Stimulated activated memory B cell treated with anti-CD40 and anti-IgM and Interleukin-4, amounts not matched to agents 10 μg/mL and 1 μg/mL and 100 μg/mL, for 72 hours (primary cell): Measurements from ENCODE around the gene GNB3.
"Not testable (repeated sequence)": the region's sequence is repeated elsewhere in the genome, so short reads cannot be mapped to it uniquely, and the experiment has no call there.

ENCODE experiments used
- ATAC-seq: fragments of 150-1000 bp; cut with Tn5 transposase; 2 replicates; pipeline ENCODE4 v1.10.0; 2021
- H3K27ac Mint-ChIP-seq: one replicate; pipeline ENCODE4 v1.8.0; 2022; ENCODE audit warnings: mild to moderate bottlenecking, mixed read lengths
- H3K27me3 Mint-ChIP-seq: one replicate; pipeline ENCODE4 v1.8.0; 2022; ENCODE audit warnings: mixed read lengths
- H3K36me3 Mint-ChIP-seq: one replicate; pipeline ENCODE4 v1.8.0; 2022; ENCODE audit warnings: mixed read lengths
- H3K4me1 Mint-ChIP-seq: one replicate; pipeline ENCODE4 v1.8.0; 2022; ENCODE audit warnings: mixed read lengths
- H3K4me3 Mint-ChIP-seq: one replicate; pipeline ENCODE4 v1.8.0; 2022; ENCODE audit warnings: mild to moderate bottlenecking, moderate library complexity, mixed read lengths
- H3K9me3 Mint-ChIP-seq: one replicate; pipeline ENCODE4 v1.8.0; 2022; ENCODE audit warnings: mixed read lengths

GNB3 gene

GRCh38 chr12:6888794-6889193 is 48.1 kb downstream of the GNB3 start:
- H3K4me3 Mint-ChIP-seq, H3K27me3 Mint-ChIP-seq, H3K36me3 Mint-ChIP-seq, H3K9me3 Mint-ChIP-seq, ATAC-seq, H3K27ac Mint-ChIP-seq: not testable (repeated sequence)
- peaks cover 16% of the 10 kb centered on the region for H3K4me1 Mint-ChIP-seq

DNA sequence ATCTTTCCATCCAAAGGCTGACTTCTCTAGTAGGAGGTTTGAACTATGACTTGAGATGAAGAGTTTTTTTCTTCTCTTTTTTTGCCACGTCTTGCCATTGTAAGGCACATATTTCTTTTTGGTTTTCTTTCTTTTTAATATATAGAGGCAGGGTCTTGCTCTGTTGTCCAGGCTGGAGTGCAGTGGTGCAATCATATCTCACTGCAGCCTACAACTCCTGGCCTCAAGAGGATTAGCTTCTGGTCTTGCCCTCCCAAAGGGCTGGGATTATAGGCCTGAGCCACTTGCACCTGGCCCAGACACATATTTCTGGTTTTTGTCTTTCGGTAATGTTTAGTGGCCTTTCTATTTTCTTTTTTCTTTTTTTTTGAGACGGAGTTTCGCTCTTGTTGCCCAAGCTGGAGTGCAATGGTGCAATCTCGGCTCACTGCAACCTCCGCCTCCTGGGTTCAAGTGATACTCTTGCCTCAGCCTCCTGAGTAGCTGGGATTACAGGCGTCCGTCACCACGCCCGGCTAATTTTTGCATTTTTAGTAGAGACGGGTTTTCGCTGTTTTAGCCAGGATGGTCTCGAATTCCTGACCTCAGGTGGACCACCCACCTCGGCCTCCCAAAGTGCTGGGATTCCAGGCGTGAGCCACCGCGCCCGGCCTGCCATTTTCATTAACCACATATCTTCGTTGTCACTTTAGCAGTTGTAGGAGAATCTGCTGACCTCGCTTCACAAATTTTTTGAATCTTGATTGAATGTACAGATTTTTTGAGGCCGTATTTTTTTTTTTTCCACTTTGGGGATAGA is 49.2 kb downstream of the GNB3 start:
- H3K9me3 Mint-ChIP-seq, H3K36me3 Mint-ChIP-seq, H3K27me3 Mint-ChIP-seq, ATAC-seq: not testable (repeated sequence)
- peaks cover 16% of the 10 kb centered on the region for H3K4me1 Mint-ChIP-seq
- peak overlapping the region; percentile 93 for H3K27ac Mint-ChIP-seq
- H3K4me3 Mint-ChIP-seq: peak overlapping the region; percentile 84

GRCh38 chr12:6890789-6891645 is 50.3 kb downstream of the GNB3 start:
- Mint-ChIP-seq H3K9me3 (no peaks in the 10 kb centered on the region), H3K27me3 (no peaks in the 10 kb centered on the region), H3K4me3 (peak overlapping the region; percentile 84), H3K27ac (peak overlapping the region; percentile 93), H3K36me3 (no peaks in the 10 kb centered on the region), H3K4me1 (peaks cover 16% of the 10 kb centered on the region)
- peak; percentile 98 for ATAC-seq

DNA sequence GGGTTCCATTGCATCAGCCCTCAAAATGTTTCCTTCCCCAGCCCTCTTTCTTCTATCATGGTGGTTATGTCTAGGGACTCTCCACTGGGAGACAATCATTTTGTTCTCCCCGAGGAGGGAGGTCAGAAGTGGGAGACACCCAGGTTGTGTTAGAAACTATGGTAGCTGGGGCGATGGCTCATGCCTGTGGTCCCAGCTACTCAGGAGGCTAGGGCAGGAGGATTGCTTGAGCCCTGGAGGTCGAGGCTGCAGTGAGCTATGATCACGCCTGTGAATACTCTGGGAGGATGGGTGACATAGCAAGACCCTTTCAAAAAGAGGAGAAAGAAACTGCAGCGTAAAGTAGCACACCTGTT is 50.9 kb downstream of the GNB3 start:
- H3K27me3 Mint-ChIP-seq: no peaks in the 10 kb centered on the region
- H3K27ac Mint-ChIP-seq: peak overlapping the region; percentile 93
- peaks cover 16% of the 10 kb centered on the region for H3K4me1 Mint-ChIP-seq
- peak overlapping the region; percentile 84 for H3K4me3 Mint-ChIP-seq
- no peak for ATAC-seq
- no peaks in the 10 kb centered on the region for H3K36me3 Mint-ChIP-seq
- H3K9me3 Mint-ChIP-seq: no peaks in the 10 kb centered on the region

GRCh38 chr12:6892683-6893082 is 52.0 kb downstream of the GNB3 start:
- not testable (repeated sequence) for H3K36me3 Mint-ChIP-seq, ATAC-seq, H3K27ac Mint-ChIP-seq, H3K9me3 Mint-ChIP-seq, H3K4me3 Mint-ChIP-seq, H3K27me3 Mint-ChIP-seq
- H3K4me1 Mint-ChIP-seq: peaks cover 16% of the 10 kb centered on the region

DNA sequence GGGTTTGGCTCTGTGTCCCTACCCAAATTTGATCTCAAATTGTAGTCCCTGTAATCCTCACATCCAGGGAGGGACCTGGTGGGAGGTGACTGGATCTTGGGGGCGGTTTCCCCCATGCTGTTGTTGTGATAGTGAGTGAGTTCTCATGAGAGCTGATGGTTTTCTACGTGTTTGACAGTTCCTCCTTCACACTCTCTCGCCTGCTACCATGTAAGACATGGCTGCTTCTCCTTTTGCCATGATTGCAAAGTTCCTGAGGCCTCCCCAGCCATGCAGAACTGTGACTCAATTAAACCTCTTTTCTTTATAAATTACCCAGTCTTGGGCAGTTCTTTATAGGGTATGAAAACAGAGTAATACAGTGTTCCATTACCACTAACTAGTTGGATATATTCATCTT is 53.6 kb downstream of the GNB3 start:
- Mint-ChIP-seq H3K27ac (no peak overlapping the region), H3K4me1 (peaks cover 17% of the 10 kb centered on the region), H3K4me3 (no peak overlapping the region), H3K36me3 (no peaks in the 10 kb centered on the region), H3K27me3 (no peaks in the 10 kb centered on the region), H3K9me3 (no peaks in the 10 kb centered on the region)
- no peak for ATAC-seq
